Non-pigmented ciliary epithelial cell (primary cell): Measurements from ENCODE around the gene FAM193A.
"Not testable (repeated sequence)": the region's sequence is repeated elsewhere in the genome, so short reads cannot be mapped to it uniquely, and the experiment has no call there.

Experiments used
- DNase-seq: peaks from one replicate; pipeline ENCODE4 v3.0.0-alpha.2; 2010; ENCODE audit warnings: low read depth

The FAM193A gene

GRCh38 chr4:2691313-2691712, 154.9 kb downstream of the FAM193A start:
- no peak for DNase-seq

GRCh38 chr4:2691952-2692435, 155.5 kb downstream of the FAM193A start:
- DNase-seq = no peak

GRCh38 chr4:2694691-2695090, 158.2 kb downstream of the FAM193A start:
- DNase-seq = no peak

- DNase-seq = no peak
These were observed 159.1 kb downstream of the FAM193A start for GRCh38 chr4:2695346-2696060.

GRCh38 chr4:2696423-2696822, 160.0 kb downstream of the FAM193A start:
- DNase-seq = no peak

- no peak for DNase-seq
These were observed 161.6 kb downstream of the FAM193A start for GRCh38 chr4:2697995-2698414.

GRCh38 chr4:2698504-2698903, 162.1 kb downstream of the FAM193A start:
- DNase-seq = no peak

GRCh38 chr4:2698951-2699505, 162.6 kb downstream of the FAM193A start:
- DNase-seq = no peak

- no peak for DNase-seq
These were observed 163.1 kb downstream of the FAM193A start for GRCh38 chr4:2699534-2699933.

GRCh38 chr4:2700031-2700430, 163.6 kb downstream of the FAM193A start:
- no peak for DNase-seq

GRCh38 chr4:2702361-2702760, 165.9 kb downstream of the FAM193A start:
- DNase-seq = no peak

- DNase-seq = no peak
These were observed 166.3 kb downstream of the FAM193A start for GRCh38 chr4:2702770-2703169.

- no peak for DNase-seq
These were observed 175.9 kb downstream of the FAM193A start for GRCh38 chr4:2712261-2712842.

GRCh38 chr4:2713337-2713736, 176.9 kb downstream of the FAM193A start:
- DNase-seq = no peak

GRCh38 chr4:2714061-2714770, 177.8 kb downstream of the FAM193A start:
- DNase-seq = peak; percentile 26

- DNase-seq = no peak
These were observed 178.5 kb downstream of the FAM193A start for GRCh38 chr4:2714918-2715317.

GRCh38 chr4:2715426-2715825, 179.0 kb downstream of the FAM193A start:
- no peak for DNase-seq

GRCh38 chr4:2716236-2716635, 179.8 kb downstream of the FAM193A start:
- no peak for DNase-seq

GRCh38 chr4:2721586-2721985, 185.1 kb downstream of the FAM193A start:
- DNase-seq = no peak

- DNase-seq = no peak
These were observed 185.6 kb downstream of the FAM193A start for GRCh38 chr4:2722033-2722432.

- no peak for DNase-seq
These were observed 187.3 kb downstream of the FAM193A start for GRCh38 chr4:2723751-2724150.

GRCh38 chr4:2725380-2725779, 188.9 kb downstream of the FAM193A start:
- DNase-seq = no peak

GRCh38 chr4:2726881-2727280, 190.4 kb downstream of the FAM193A start:
- DNase-seq = not testable (repeated sequence)
